Stimulated activated CD8-positive, alpha-beta memory T cell treated with anti-CD3 and anti-CD28 coated beads, Interleukin-12 subunit alpha, Interleukin-12 subunit beta, amount 100 ng/mL, for 24 hours (primary cell): Measurements from ENCODE around the gene PCNX3.
A peak's percentile ranks its signal among the peaks of the same experiment; 100 is the strongest.
"Not testable (repeated sequence)": the region's sequence is repeated elsewhere in the genome, so short reads cannot be mapped to it uniquely, and the experiment has no call there.

Experiments used
- DNase-seq: peaks from one replicate; pipeline ENCODE4 v3.0.0-alpha.2; 2020; ENCODE audit errors: extremely low read depth

PCNX3 gene

DNA sequence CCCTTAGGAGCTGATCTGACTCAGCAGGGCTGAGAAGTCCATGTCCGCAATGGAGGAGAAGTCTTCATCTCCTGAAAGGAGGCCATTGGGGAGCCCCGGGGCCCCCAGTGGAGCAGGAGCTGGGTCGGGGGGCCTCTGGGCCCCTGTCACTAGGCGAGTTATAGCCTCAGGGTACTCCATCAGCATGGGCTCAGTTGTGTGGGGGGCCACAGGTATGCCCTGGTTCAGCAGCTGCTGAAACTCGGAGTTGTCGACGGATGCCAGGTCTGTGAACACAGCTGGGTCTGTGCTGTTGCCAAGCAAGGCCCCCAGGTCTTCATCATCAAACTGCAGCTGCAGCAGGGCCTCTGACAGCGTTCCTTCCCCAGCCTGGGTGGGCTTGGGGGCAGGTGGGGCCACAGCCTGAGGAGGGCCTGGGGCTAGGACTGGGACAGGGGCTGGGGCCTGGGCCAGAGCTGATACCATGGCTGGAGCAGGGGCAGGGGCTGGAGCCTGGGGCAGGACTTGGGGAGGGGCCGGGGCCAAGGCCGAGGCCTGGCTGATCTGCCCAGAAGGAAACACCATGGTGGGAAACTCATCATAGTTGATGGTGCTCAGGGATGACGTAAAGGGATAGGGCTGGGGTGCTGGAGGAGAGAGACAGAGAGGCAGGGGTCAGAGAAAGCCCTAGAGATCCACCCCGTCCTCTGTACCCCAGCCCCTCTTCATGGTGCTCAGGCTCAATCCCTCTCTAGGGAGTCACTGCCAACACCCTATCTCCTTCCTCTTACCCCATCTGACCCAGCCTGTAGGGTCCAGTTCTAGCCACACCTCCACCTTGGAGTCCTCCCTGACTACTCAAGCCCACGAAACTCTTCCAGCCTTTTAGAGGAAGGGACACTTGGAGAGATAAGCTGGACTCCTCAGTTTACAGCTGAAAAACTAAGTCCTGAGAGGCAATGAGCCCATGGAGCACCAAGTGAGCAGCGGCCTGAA is 39.1 kb downstream of the PCNX3 start:
- DNase-seq = no peak

DNA sequence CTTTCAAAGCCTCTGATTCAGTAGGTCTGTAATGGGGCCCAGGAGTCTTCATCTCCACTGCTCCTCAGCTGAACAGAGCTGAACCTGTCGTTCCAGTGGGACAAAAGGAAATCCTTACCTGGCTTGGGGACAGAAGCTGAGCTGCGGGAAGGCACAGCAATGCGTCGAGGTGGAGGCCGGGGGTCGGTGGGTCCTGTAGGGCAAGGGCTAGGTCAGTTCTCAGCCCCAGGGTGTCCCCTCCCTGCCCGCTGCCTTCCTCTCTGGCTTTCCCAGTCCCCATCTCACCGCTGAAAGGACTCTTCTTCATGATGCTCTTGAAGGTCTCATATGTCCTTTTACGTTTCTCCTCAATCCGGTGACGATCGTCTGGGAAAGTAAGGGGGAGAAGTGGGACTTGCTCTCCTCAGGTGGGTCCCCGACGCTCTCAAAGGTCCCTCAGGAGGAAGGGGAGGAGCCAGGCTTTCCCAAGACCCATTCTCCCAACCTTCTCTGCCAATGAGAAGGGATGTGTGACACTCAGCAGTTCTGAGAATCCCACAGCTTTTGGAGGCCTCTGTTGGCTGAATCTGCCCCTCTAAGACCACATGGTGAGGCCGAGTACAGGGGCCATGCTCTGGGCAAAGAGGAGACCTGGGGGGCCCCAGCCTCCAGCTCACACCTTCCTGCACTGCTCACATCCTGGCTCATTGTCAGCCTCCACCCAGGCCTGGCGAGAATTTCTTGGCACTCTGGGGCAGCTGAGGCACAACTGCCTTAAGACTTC is 40.2 kb downstream of the PCNX3 start:
- DNase-seq = no peak

DNA sequence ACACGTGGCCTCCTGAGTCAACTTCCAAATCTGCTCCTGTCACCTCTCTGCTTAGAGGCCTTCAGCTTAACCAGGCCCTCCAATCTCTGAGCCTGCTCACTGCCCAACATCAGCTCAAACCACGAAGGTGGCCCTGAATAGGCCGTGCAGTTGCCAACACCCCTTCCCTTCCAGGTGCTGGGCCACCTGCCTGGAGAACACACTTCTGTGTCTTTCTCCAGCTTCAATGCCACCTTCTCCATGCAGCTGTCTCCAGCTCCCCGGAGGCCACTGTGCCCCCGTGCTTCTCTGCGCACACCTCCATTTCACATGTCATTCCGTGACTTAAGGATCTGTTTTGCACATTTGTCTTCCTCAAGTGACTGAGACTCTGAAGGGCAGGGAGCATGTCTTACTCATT is 41.9 kb downstream of the PCNX3 start:
- DNase-seq = no peak

GRCh38 chr11:65658174-65659021 is 42.8 kb downstream of the PCNX3 start:
- DNase-seq = no peak

- no peak for DNase-seq
These were observed 44.5 kb downstream of the PCNX3 start for GRCh38 chr11:65660038-65660437.

- not testable (repeated sequence) for DNase-seq
These were observed 45.3 kb downstream of the PCNX3 start for GRCh38 chr11:65660908-65661307.

GRCh38 chr11:65661599-65662246 is 46.1 kb downstream of the PCNX3 start:
- DNase-seq = no peak

DNA sequence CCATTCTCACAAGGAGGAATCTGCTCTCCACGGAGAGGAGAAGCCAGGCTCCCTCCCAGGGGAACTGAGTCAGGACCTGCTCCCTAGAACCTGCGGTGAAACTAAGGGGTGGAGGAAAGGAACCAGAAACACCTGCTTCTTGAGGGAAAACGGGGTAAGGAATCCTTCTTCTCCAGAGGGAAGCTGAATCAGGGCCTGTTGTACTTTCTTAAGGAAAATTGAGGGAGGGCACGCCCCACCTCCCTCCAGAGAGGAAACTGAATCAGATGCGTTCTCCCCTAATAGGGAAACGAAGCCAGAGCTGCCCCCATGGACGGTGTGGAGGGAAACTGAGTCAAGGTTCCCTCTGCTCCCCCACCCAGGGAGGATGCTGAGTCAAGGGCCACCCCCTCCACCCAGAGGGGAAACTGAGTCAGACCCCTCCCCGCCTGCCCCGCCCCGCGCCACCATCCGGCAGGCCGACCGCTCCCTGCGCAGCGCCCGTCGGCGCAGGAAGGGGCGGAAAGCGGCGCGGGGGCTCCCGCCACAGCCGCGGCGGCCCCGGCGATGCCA is 46.7 kb downstream of the PCNX3 start:
- DNase-seq = no peak

DNA sequence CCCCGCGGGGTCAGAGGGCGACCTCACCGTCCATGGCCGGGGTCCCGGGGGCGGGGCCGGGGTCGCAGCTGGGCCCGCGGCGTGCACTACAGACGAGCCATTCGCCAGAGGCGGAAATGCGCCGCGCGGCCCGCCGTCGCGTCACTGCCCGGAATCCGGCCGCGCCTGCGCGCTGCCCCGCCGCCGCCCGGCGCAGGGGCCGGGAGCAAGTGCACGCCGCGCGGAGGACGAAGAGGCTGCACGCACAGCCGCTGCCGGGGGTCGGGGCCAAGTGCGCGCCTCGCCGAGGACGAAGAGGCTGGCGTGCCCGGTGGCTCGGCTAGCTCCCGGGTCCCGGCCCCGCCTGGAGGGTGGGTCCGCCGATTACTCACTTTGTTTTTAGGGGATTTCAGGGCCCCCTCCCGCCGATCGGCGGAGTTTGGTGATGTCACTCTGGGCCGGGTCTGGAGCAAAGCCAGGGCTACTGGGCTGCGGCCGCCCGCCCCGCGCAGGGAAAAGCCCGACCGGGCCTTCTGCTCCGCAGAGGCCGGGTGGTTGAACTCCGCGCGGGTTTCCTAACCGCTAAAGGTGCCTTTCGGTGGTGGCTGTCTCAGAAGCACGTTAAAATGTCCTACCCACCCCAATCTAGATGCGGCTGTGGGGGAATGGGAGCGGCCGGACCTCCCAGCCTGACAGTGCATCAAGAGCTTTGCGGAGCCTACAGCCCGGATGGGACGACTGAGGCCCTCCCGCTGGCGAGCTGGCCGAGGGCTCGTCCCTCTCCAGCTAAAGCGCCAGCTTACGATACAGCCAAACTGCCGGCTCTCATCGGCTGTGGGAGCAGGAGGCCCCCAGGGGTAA is 47.4 kb downstream of the PCNX3 start, which contains the start of gene RELA:
TSS of gene RELA (minus strand) at position 118 of the 840 bp plus-strand sequence. CDS start at position 34, 84 bp downstream.
- DNase-seq = peak; percentile 84

- no peak for DNase-seq
These were observed 48.1 kb downstream of the PCNX3 start for GRCh38 chr11:65663639-65664200.

- DNase-seq = no peak
These were observed 56.7 kb downstream of the PCNX3 start for GRCh38 chr11:65672180-65672860.

- DNase-seq = no peak
These were observed 57.4 kb downstream of the PCNX3 start for GRCh38 chr11:65672982-65673381.

- no peak for DNase-seq
These were observed 64.7 kb downstream of the PCNX3 start for GRCh38 chr11:65680192-65680743.

- DNase-seq = not testable (repeated sequence)
These were observed 67.9 kb downstream of the PCNX3 start for GRCh38 chr11:65683480-65683879.

- no peak for DNase-seq
These were observed 70.4 kb downstream of the PCNX3 start for GRCh38 chr11:65685981-65686380.
